ENCODE measurements around the gene DPYSL4. TPM values are rescaled to one million over a fixed set of nuclear protein-coding genes. Genes with fewer than 3 reads are reported as not detected.

The DPYSL4 gene
- polyA plus RNA-seq, 1 experiment: 5.3 TPM

GRCh38 chr10:132197271-132198067 is 10.7 kb downstream of the DPYSL4 start:
- Histone ChIP-seq H3K4me3 (ENCODE audit: low read depth, low read length) (no peak overlapping the region), H3K27me3 (ENCODE audit: control insufficient read depth, insufficient read depth, low read length) (no peaks in the 10 kb centered on the region), H3K36me3 (ENCODE audit: control insufficient read depth, insufficient read depth, low read length) (peaks cover 2% of the 10 kb centered on the region)
- CTCF ChIA-PET: no interaction called here
- POLR2A ChIA-PET: no interaction called here
- no peak for TF ChIP-seq CTCF (IDR thresholded peaks at IDR 0.05; ENCODE audit: insufficient read depth, low read depth, low read length)
- DNase-seq (ENCODE audit: low read depth): no peak

GRCh38 chr10:132198068-132198370 is 11.3 kb downstream of the DPYSL4 start:
- ChIA-PET CTCF (no interaction called here), POLR2A (no interaction called here)
- Histone ChIP-seq H3K36me3 (ENCODE audit: control insufficient read depth, insufficient read depth, low read length) (peaks cover 2% of the 10 kb centered on the region), H3K27me3 (ENCODE audit: control insufficient read depth, insufficient read depth, low read length) (no peaks in the 10 kb centered on the region), H3K4me3 (ENCODE audit: low read depth, low read length) (no peak overlapping the region)
- no peak for DNase-seq (ENCODE audit: low read depth)
- no peak for TF ChIP-seq CTCF (IDR thresholded peaks at IDR 0.05; ENCODE audit: insufficient read depth, low read depth, low read length)

- no peak for TF ChIP-seq CTCF (IDR thresholded peaks at IDR 0.05; ENCODE audit: insufficient read depth, low read depth, low read length)
- Histone ChIP-seq H3K36me3 (ENCODE audit: control insufficient read depth, insufficient read depth, low read length) (no peaks in the 10 kb centered on the region; the same call in none of the 2 replicates), H3K4me3 (ENCODE audit: low read depth, low read length) (no peak overlapping the region), H3K27me3 (ENCODE audit: control insufficient read depth, insufficient read depth, low read length) (no peaks in the 10 kb centered on the region)
- DNase-seq (ENCODE audit: low read depth): no peak
- POLR2A ChIA-PET: no interaction called here
- CTCF ChIA-PET: no interaction called here
Observed at GRCh38 chr10:132198381-132199181, 11.8 kb downstream of the DPYSL4 start.

- ChIA-PET POLR2A (no interaction called here), CTCF (no interaction called here)
- Histone ChIP-seq H3K27me3 (ENCODE audit: control insufficient read depth, insufficient read depth, low read length) (no peaks in the 10 kb centered on the region), H3K4me3 (ENCODE audit: low read depth, low read length) (no peak overlapping the region), H3K36me3 (ENCODE audit: control insufficient read depth, insufficient read depth, low read length) (no peaks in the 10 kb centered on the region; the same call in none of the 2 replicates)
- DNase-seq (ENCODE audit: low read depth): no peak
- no peak for TF ChIP-seq CTCF (IDR thresholded peaks at IDR 0.05; ENCODE audit: insufficient read depth, low read depth, low read length)
Observed at GRCh38 chr10:132199268-132199853, 12.6 kb downstream of the DPYSL4 start.

- TF ChIP-seq CTCF (IDR thresholded peaks at IDR 0.05; ENCODE audit: insufficient read depth, low read depth, low read length): no peak
- POLR2A ChIA-PET: no interaction called here
- Histone ChIP-seq H3K4me3 (ENCODE audit: low read depth, low read length) (no peak overlapping the region), H3K27me3 (ENCODE audit: control insufficient read depth, insufficient read depth, low read length) (no peaks in the 10 kb centered on the region), H3K36me3 (ENCODE audit: control insufficient read depth, insufficient read depth, low read length) (no peaks in the 10 kb centered on the region; the same call in none of the 2 replicates)
- DNase-seq (ENCODE audit: low read depth): no peak
- CTCF ChIA-PET: no interaction called here
Observed at GRCh38 chr10:132199854-132200311, 13.1 kb downstream of the DPYSL4 start.
